Sigmoid colon (tissue), 7 donors: ENCODE measurements around the gene ALG12. TPM values are rescaled to one million over a fixed set of nuclear protein-coding genes. Genes with fewer than 3 reads are reported as not detected.

Source experiments
- DNase-seq: peaks from one replicate; pipeline ENCODE4 v3.0.0-alpha.2; 2019
- H3K27ac ChIP-seq, 4 donors: fragments of 200-600 bp; sonication (generic); one replicate each; pipeline ENCODE4 v1.5.1; 2016 to 2019; ENCODE audit warnings: mild to moderate bottlenecking in 1 of 4
- H3K27me3 ChIP-seq, 3 donors: fragments of 200-600 bp; sonication (generic); one replicate each; pipeline ENCODE4 v1.5.1; 2019; ENCODE audit warnings: mild to moderate bottlenecking in 1 of 3
- H3K36me3 ChIP-seq, 4 donors: fragments of 200-600 bp; sonication (generic); one replicate each; pipeline ENCODE4 v1.5.1; 2016 to 2019
- H3K4me1 ChIP-seq, 4 donors: fragments of 200-600 bp; sonication (generic); one replicate each; pipeline ENCODE4 v1.5.1; 2017 to 2019
- H3K4me3 ChIP-seq, 4 donors: fragments of 200-600 bp; sonication (generic); one replicate each; pipeline ENCODE4 v1.5.1; 2017 to 2019; ENCODE audit warnings: mild to moderate bottlenecking in 2 of 4, moderate library complexity in 1 of 4
- H3K9me3 ChIP-seq, 4 donors: fragments of 200-600 bp in 3 of 4; sonication (generic) in 3 of 4; one replicate each; pipeline versions ENCODE4 v1.5.1 to v1.6.1; 2013 to 2019
- EP300 ChIP-seq, 4 donors: sonication (generic); formaldehyde crosslinking; IDR thresholded peaks; one replicate each; pipeline ENCODE4 v1.6.1; 2017; ENCODE audit warnings: antibody characterized with exemption in 4 of 4
- POLR2A ChIP-seq, 2 donors: fragments of 450-650 bp; IDR thresholded peaks; one replicate each; pipeline ENCODE4 v1.6.1; 2016; ENCODE audit warnings: antibody characterized with exemption in 2 of 2, mild to moderate bottlenecking in 2 of 2, moderate library complexity in 2 of 2
- POLR2AphosphoS5 ChIP-seq, 4 donors: sonication (generic); formaldehyde crosslinking; IDR thresholded peaks; one replicate each; pipeline ENCODE4 v1.6.1; 2017; ENCODE audit warnings: antibody characterized with exemption in 4 of 4
- WGBS, 2 donors: extraction: QIAGEN DNeasy Blood & Tissue Kit; methylation state at CpG; one replicate each; pipeline ENCODE4 v1.1.7; 2013; 5-methylcytosine and 5-hydroxymethylcytosine counted together
- intact Hi-C: fragments of 100-400 bp; cut with DNase I; formaldehyde crosslinking; loops from one replicate; pipeline ENCODE4 v1.15.1; 2023
- polyA plus RNA-seq, 3 donors: library from polyadenylated mRNA; stranded (reverse); fragments of 200-250 nt; gene quantifications; one replicate each; pipeline ENCODE4 v1.2.3, GENCODE V29; 2013
- total RNA-seq, 4 donors: library from RNA; depleted of rRNA; stranded (reverse); fragments of >200 nt; gene quantifications; one replicate each; pipeline ENCODE4 v1.1.0, GENCODE V29; 2016
- TF ChIP-seq, protein P1 (sequence below), 4 experiments: fragments of 450-650 bp in 3 of 4; fragments of 200-600 bp in 1 of 4; IDR thresholded peaks; one replicate each; pipeline ENCODE4 v1.5.1; 2016 to 2019; ENCODE audit warnings: antibody characterized with exemption in 4 of 4, mild to moderate bottlenecking in 3 of 4, moderate library complexity in 2 of 4
- donor health status: healthy with polysubstance abuse.
- donor health status: Bipolar disorder and iron deficiency.
- donor health status: healthy.

ALG12 gene
- total and polyA plus RNA-seq, 7 donors = 1.8 to 23.9 (median 14.4) TPM

DNA sequence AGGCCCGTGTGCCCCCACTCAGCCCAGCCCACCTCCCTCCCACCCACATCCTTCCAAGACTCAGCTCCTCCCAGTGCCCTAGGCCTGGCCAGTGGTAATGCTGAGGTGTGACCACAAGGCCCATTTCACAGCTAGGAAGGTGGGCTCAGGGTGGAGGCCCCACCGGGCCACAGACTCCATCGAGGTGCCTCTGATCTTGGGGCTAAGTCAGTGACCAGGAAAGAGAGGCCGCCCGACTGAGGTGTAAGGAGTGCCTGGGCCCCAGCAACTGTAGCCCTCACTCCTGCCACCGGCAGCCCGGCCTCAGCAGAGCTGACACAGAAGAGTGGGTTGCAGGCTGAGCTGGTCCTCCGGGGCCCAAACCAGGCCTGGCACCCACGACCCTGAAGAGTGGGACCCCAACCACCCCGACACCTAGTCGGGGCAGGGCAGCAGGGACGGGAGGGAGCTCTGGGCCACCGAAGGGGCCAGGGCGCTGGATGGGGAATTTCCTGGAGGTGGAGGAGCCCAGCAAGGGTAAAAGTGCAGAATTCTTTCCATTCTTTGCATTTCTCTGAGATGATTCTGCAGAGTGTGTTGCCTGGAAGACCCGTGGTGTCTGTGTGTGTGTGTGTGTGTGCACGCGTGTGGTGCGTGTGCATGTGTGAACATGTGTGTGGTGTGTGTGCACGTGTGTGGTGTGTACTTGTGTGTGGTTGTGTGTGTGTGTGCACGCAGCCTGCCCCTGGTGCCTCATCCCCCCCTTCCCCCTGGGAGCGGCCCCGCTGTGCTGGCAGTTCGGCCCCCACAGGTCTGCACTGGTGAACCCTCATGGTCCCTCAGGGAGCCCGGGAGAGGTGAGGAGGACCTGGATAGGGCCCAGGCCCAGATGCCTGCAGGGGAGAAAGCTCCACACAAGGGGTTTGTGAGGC, 34.0 kb upstream of the ALG12 start:
- Histone ChIP-seq H3K9me3 (no peaks in the 10 kb centered on the region), H3K4me3 (no peak overlapping the region), H3K27me3 (no peaks in the 10 kb centered on the region), H3K27ac (peak overlapping the region in 3 of 4 donors; percentile 2 to 52 (median 35)), H3K4me1 (peaks cover 0 to 21% (median 19%) of the 10 kb centered on the region in 4 donors), H3K36me3 (no peaks in the 10 kb centered on the region)
- TF ChIP-seq, protein P1, sequence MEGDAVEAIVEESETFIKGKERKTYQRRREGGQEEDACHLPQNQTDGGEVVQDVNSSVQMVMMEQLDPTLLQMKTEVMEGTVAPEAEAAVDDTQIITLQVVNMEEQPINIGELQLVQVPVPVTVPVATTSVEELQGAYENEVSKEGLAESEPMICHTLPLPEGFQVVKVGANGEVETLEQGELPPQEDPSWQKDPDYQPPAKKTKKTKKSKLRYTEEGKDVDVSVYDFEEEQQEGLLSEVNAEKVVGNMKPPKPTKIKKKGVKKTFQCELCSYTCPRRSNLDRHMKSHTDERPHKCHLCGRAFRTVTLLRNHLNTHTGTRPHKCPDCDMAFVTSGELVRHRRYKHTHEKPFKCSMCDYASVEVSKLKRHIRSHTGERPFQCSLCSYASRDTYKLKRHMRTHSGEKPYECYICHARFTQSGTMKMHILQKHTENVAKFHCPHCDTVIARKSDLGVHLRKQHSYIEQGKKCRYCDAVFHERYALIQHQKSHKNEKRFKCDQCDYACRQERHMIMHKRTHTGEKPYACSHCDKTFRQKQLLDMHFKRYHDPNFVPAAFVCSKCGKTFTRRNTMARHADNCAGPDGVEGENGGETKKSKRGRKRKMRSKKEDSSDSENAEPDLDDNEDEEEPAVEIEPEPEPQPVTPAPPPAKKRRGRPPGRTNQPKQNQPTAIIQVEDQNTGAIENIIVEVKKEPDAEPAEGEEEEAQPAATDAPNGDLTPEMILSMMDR (IDR thresholded peaks at IDR 0.05) = no peak
- no peak for TF ChIP-seq POLR2AphosphoS5 (IDR thresholded peaks at IDR 0.05)
- TF ChIP-seq EP300 (IDR thresholded peaks at IDR 0.05) = no peak
- TF ChIP-seq POLR2A (IDR thresholded peaks at IDR 0.05) = no peak
- WGBS, 2 donors = 34 to 69% methylated on average over 24 of the region's 24 CpGs
- intact Hi-C loops = no loop called here
- no peak for DNase-seq

DNA sequence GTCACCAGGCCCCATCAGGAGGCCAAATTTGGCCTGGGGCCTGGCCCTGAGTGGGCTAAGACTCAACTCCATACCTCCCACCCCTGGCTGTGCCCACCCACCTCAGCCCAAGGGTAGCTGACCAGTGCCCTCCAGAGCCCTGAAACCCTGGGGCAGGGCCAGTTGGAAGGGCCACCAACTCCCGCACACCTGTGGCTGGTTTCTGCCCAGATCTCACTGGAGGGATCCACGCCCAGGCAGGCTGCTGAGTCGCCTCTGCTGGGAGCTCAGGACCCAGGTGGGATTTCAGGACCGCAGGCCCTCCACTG, 33.4 kb upstream of the ALG12 start:
- WGBS, 2 donors = 23 to 67% methylated on average over 4 of the region's 4 CpGs
- Histone ChIP-seq H3K4me1 (peaks cover 0 to 21% (median 19%) of the 10 kb centered on the region in 4 donors), H3K9me3 (no peaks in the 10 kb centered on the region), H3K36me3 (no peaks in the 10 kb centered on the region), H3K4me3 (no peak overlapping the region), H3K27me3 (no peaks in the 10 kb centered on the region), H3K27ac (peak overlapping the region in 2 of 4 donors; percentile 22 to 52)
- intact Hi-C loops = no loop called here
- DNase-seq = no peak
- TF ChIP-seq, protein P1 (IDR thresholded peaks at IDR 0.05) = no peak
- TF ChIP-seq POLR2AphosphoS5 (IDR thresholded peaks at IDR 0.05) (no peak), POLR2A (IDR thresholded peaks at IDR 0.05) (no peak), EP300 (IDR thresholded peaks at IDR 0.05) (no peak)

DNA sequence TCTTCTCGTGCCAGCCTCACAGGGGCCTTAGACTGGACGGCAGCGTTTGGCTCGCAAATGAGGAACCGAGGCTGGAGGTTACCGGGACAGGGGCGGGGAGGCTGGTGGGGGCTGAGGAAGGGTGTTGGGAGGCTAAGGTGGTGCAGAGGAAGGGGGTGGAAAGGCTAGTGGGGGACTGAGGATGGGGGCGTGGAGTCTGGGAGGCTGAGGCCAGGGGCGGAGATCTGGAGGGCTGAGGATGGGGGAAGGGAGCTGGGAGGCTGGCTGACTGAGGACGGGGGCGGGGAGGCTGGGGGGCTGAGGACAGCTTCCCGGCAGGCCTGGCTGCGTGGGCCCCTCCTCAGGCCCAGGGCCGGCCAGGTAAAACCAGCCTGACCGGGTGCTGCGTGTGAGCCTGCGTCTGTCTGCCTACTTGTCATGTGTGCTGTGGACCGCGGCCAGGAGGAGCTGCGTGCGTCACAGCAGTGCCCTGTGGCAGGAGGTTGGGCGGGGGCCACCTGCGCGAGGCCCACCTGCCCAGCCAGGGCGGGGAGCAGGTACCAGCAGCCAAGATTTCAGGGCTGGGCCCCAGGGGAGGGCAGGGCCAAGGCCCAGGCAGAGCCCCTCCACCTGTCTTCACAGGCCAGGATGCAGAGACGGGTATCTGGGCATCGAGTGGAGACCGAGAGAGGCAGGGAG, 32.9 kb upstream of the ALG12 start:
- no peak overlapping the region for H3K4me3 ChIP-seq
- no peaks in the 10 kb centered on the region for H3K9me3 ChIP-seq
- no peak for DNase-seq
- H3K27ac ChIP-seq = peak overlapping the region in 2 of 4 donors; percentile 52 to 53
- peaks cover 0 to 21% (median 19%) of the 10 kb centered on the region in 4 donors for H3K4me1 ChIP-seq
- WGBS, 2 donors = 16 to 64% methylated on average over 28 of the region's 28 CpGs
- intact Hi-C loops = no loop called here
- H3K36me3 ChIP-seq = no peaks in the 10 kb centered on the region
- TF ChIP-seq POLR2AphosphoS5 (IDR thresholded peaks at IDR 0.05) (no peak), POLR2A (IDR thresholded peaks at IDR 0.05) (no peak), EP300 (IDR thresholded peaks at IDR 0.05) (no peak)
- TF ChIP-seq, protein P1 (IDR thresholded peaks at IDR 0.05) = no peak
- no peaks in the 10 kb centered on the region for H3K27me3 ChIP-seq

DNA sequence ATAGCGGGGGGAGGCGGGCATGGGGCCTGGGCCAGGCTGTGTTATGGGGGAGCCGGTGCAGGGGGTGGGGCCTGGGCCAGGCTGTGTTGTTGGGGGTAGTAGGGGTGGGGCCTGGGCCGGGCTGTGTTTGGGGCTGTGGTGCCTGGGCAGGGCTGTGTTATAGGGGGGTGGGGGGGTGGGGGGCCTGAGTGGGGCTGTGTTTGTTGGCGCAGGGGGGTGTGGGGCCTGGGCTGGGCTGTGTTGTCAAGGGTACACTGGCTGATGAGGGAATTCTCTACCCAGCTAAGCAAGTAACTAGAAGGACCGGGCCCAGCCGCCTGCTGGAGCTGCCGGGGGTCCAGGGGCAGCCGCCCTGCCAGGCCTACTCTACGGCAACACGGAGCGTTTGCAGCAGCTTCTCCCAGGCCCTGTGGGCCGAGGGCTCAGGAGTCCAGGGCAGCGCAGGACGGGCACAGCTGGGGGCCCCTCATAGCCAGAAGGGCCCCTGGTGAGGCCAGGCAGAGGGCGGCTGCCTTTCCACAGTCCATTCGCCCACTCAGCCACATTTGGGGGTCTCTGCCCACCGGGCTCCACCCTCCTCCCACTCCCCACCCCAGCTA, 32.3 kb upstream of the ALG12 start:
- peak overlapping the region in 2 of 4 donors; percentile 14 to 53 for H3K27ac ChIP-seq
- 20 to 71% methylated on average over 18 of the region's 18 CpGs for WGBS, 2 donors
- H3K9me3 ChIP-seq = no peaks in the 10 kb centered on the region
- TF ChIP-seq, protein P1 (IDR thresholded peaks at IDR 0.05) = no peak
- no peak for TF ChIP-seq POLR2A (IDR thresholded peaks at IDR 0.05)
- no peak for TF ChIP-seq POLR2AphosphoS5 (IDR thresholded peaks at IDR 0.05)
- no peak for TF ChIP-seq EP300 (IDR thresholded peaks at IDR 0.05)
- intact Hi-C loops = no loop called here
- no peak overlapping the region for H3K4me3 ChIP-seq
- H3K4me1 ChIP-seq = peaks cover 0 to 21% (median 19%) of the 10 kb centered on the region in 4 donors
- H3K27me3 ChIP-seq = no peaks in the 10 kb centered on the region
- H3K36me3 ChIP-seq = no peaks in the 10 kb centered on the region
- no peak for DNase-seq
